Naive thymus-derived CD4-positive, alpha-beta T cell (primary cell): ENCODE results near the gene CBX7. TPM values are rescaled to one million over a fixed set of nuclear protein-coding genes. Genes with fewer than 3 reads are reported as not detected.
A peak's percentile ranks its signal among the peaks of the same experiment; 100 is the strongest.

Experiments used
- ATAC-seq: fragments of 150-1000 bp; cut with Tn5 transposase; 2 replicates; pipeline ENCODE4 v1.10.0; 2021; ENCODE audit warnings: mild to moderate bottlenecking, moderate library complexity
- CTCF ChIA-PET: fragments of 350-600 bp; sonication (Branson Sonifier 250); formaldehyde crosslinking; loops from one replicate; lab custom pipeline; 2021; ENCODE audit warnings: antibody characterized with exemption; lab: Charles Lee
- POLR2A ChIA-PET: fragments of 350-600 bp; sonication (Branson Sonifier 250); formaldehyde crosslinking; loops from one replicate; lab custom pipeline; 2021; ENCODE audit warnings: antibody characterized with exemption, inconsistent platforms; lab: Charles Lee
- DNase-seq, 9 donors: peaks; one replicate each; pipeline versions ENCODE4 v3.0.0 to v3.0.0-alpha.2; 2020 to 2022; ENCODE audit warnings: mixed read lengths in 1 of 9
- H3K27ac ChIP-seq: one replicate; pipeline ENCODE4 v1.7.0; 2013; ENCODE audit warnings: mild to moderate bottlenecking, low read depth, low read length, moderate library complexity
- H3K27me3 ChIP-seq, 2 donors: one replicate each; pipeline ENCODE4 v1.7.0; 2013; ENCODE audit warnings: low read length in 2 of 2, mild to moderate bottlenecking in 2 of 2, moderate library complexity in 2 of 2; ENCODE audit not compliant: control insufficient read depth in 2 of 2, insufficient read depth in 2 of 2
- H3K36me3 ChIP-seq, 3 experiments: 1 replicate in 2 of 3; 2 replicates in 1 of 3; pipeline ENCODE4 v1.7.0; 2013; ENCODE audit warnings: low read length in 3 of 3, mild to moderate bottlenecking in 3 of 3, moderate library complexity in 1 of 3; ENCODE audit not compliant: insufficient read depth in 3 of 3, control insufficient read depth in 2 of 3
- H3K4me1 ChIP-seq, 2 donors: one replicate each; pipeline ENCODE4 v1.7.0; 2013; ENCODE audit warnings: low read length in 2 of 2, mild to moderate bottlenecking in 2 of 2, moderate library complexity in 1 of 2; ENCODE audit not compliant: control insufficient read depth in 2 of 2, insufficient read depth in 2 of 2
- H3K4me3 ChIP-seq: 2 replicates; pipeline ENCODE4 v1.7.0; 2013; ENCODE audit warnings: mild to moderate bottlenecking, low read length
- H3K9me3 ChIP-seq, 3 experiments: 1 replicate in 2 of 3; 2 replicates in 1 of 3; pipeline ENCODE4 v1.7.0; 2013; ENCODE audit warnings: low read length in 3 of 3; ENCODE audit not compliant: control insufficient read depth in 2 of 3
- H3K27ac Mint-ChIP-seq, 9 donors: one replicate each; pipeline ENCODE4 v1.8.0; 2020 to 2022; ENCODE audit warnings: mixed read lengths in 9 of 9, mild to moderate bottlenecking in 8 of 9, moderate library complexity in 5 of 9, inconsistent platforms in 2 of 9
- H3K27me3 Mint-ChIP-seq, 5 donors: one replicate each; pipeline ENCODE4 v1.8.0; 2021 to 2022; ENCODE audit warnings: mixed read lengths in 5 of 5, mild to moderate bottlenecking in 1 of 5
- H3K36me3 Mint-ChIP-seq, 5 donors: one replicate each; pipeline ENCODE4 v1.8.0; 2020 to 2022; ENCODE audit warnings: mixed read lengths in 5 of 5, mild to moderate bottlenecking in 3 of 5, inconsistent platforms in 1 of 5
- H3K4me1 Mint-ChIP-seq, 7 donors: one replicate each; pipeline ENCODE4 v1.8.0; 2020 to 2022; ENCODE audit warnings: mixed read lengths in 7 of 7, mild to moderate bottlenecking in 3 of 7, inconsistent platforms in 1 of 7
- H3K4me3 Mint-ChIP-seq, 10 donors: one replicate each; pipeline ENCODE4 v1.8.0; 2020 to 2022; ENCODE audit warnings: mild to moderate bottlenecking in 10 of 10, mixed read lengths in 10 of 10, moderate library complexity in 6 of 10, inconsistent platforms in 2 of 10
- H3K9me3 Mint-ChIP-seq, 11 donors: one replicate each; pipeline ENCODE4 v1.8.0; 2020 to 2022; ENCODE audit warnings: mixed read lengths in 11 of 11, mild to moderate bottlenecking in 4 of 11, inconsistent platforms in 1 of 11, moderate library complexity in 1 of 11
- intact Hi-C, 2 donors: fragments of 100-400 bp; cut with micrococcal nuclease; formaldehyde crosslinking; loops; one replicate each; pipeline ENCODE4 v1.15.1; 2023
- polyA plus RNA-seq, 2 donors: library from polyadenylated mRNA; unstranded; fragments of 300-500 nt; fragmentation: Illumina TruSeq; gene quantifications; one replicate each; pipeline ENCODE4 v1.2.3, GENCODE V29; 2021
- total RNA-seq, 6 experiments: library from RNA in 5 of 6; stranded (reverse) in 5 of 6; gene quantifications; 1 replicate in 5 of 6; 2 replicates in 1 of 6; pipeline ENCODE4 v1.2.3 and lab custom pipeline; 2021 to 2026

Gene CBX7
- total and polyA plus RNA-seq, 7 experiments from 2014 or later = 14.2 to 164 (median 74.9) TPM

- POLR2A ChIA-PET = interaction anchor here (0.9 kb wide), 1 partner anchor 8 kb away, joined by 4 read pairs; no protein-coding TSS in a partner anchor
- DNase-seq (no peak), ATAC-seq (no peak)
- Mint-ChIP-seq H3K9me3 (no peaks in the 10 kb centered on the region), H3K4me3 (no peak overlapping the region), H3K36me3 (peaks cover 7 to 31% (median 9%) of the 10 kb centered on the region in 5 donors), H3K4me1 (peaks cover 17 to 59% (median 30%) of the 10 kb centered on the region in 7 donors), H3K27me3 (no peaks in the 10 kb centered on the region), H3K27ac (peak overlapping the region in 3 of 9 donors; percentile 3 to 73 (median 29))
- CTCF ChIA-PET = no interaction called here
- Histone ChIP-seq H3K4me1 (peaks cover 4 to 47% of the 10 kb centered on the region in 2 donors), H3K4me3 (peak overlapping the region; percentile 6), H3K27ac (no peak overlapping the region), H3K9me3 (no peaks in the 10 kb centered on the region), H3K36me3 (peaks cover 9 to 26% (median 14%) of the 10 kb centered on the region in 3 experiments), H3K27me3 (no peaks in the 10 kb centered on the region)
- intact Hi-C loops = no loop called here
Observed at GRCh38 chr22:39081016-39081415, 71.5 kb downstream of the CBX7 start.

Other genes with a start within 250 kb of the CBX7 start
- 10 to 100 TPM in 2 of 5 experiments, not detected in 3; 15.7 to 79.1 TPM for gene APOBEC3A, start 195.1 kb downstream of the CBX7 start, total RNA-seq
- gene APOBEC3A, start 195.1 kb downstream of the CBX7 start, polyA plus RNA-seq = under 1 TPM in 1 of 2 donors, not detected in 1; 0.13 TPM
- 10 to 100 TPM in 2 of 5 experiments, 1 to 10 TPM in 1, under 1 TPM in 1, not detected in 1; 0.30 to 16.0 (median 7.1) TPM for gene APOBEC3B, start 170.3 kb downstream of the CBX7 start, total RNA-seq
- not detected for gene APOBEC3B, start 170.3 kb downstream of the CBX7 start, polyA plus RNA-seq
- gene APOBEC3C, start 138.4 kb downstream of the CBX7 start, total RNA-seq = 100 to 1,000 TPM in 1 of 5 experiments, 10 to 100 TPM in 4; 16.4 to 102 (median 20.5) TPM
- gene APOBEC3C, start 138.4 kb downstream of the CBX7 start, polyA plus RNA-seq = 10 to 100 TPM; 41.2 to 46.2 TPM
- 10 to 100 TPM; 10.9 to 40.8 (median 19.1) TPM for gene APOBEC3D, start 131.6 kb downstream of the CBX7 start, total RNA-seq
- gene APOBEC3D, start 131.6 kb downstream of the CBX7 start, polyA plus RNA-seq = 1 to 10 TPM; 7.0 to 9.4 TPM
- 10 to 100 TPM; 12.5 to 40.4 (median 12.7) TPM for gene APOBEC3F, start 111.8 kb downstream of the CBX7 start, total RNA-seq
- gene APOBEC3F, start 111.8 kb downstream of the CBX7 start, polyA plus RNA-seq = 1 to 10 TPM; 4.9 to 9.1 TPM
- 10 to 100 TPM; 18.5 to 93.2 (median 21.0) TPM for gene APOBEC3G, start 75.4 kb downstream of the CBX7 start, total RNA-seq
- 10 to 100 TPM; 22.9 to 32.7 TPM for gene APOBEC3G, start 75.4 kb downstream of the CBX7 start, polyA plus RNA-seq
- gene APOBEC3H, start 55.4 kb downstream of the CBX7 start, total RNA-seq = 10 to 100 TPM in 1 of 5 experiments, 1 to 10 TPM in 1, under 1 TPM in 2, not detected in 1; 0.29 to 31.3 (median 1.5) TPM
- not detected for gene APOBEC3H, start 55.4 kb downstream of the CBX7 start, polyA plus RNA-seq
- gene PDGFB, start 92.3 kb upstream of the CBX7 start, total RNA-seq = 1 to 10 TPM in 4 of 5 experiments, under 1 TPM in 1; 0.56 to 9.5 (median 2.3) TPM
- gene PDGFB, start 92.3 kb upstream of the CBX7 start, polyA plus RNA-seq = 1 to 10 TPM; 1.4 to 5.8 TPM
- 1,000 to 10,000 TPM; 1,611 to 3,932 (median 3,789) TPM for gene RPL3, start 166.9 kb upstream of the CBX7 start, total RNA-seq
- gene RPL3, start 166.9 kb upstream of the CBX7 start, polyA plus RNA-seq = 1,000 to 10,000 TPM; 4,573 to 5,509 TPM
- gene SYNGR1, start 197.3 kb upstream of the CBX7 start, total RNA-seq = 1 to 10 TPM in 2 of 5 experiments, under 1 TPM in 3; 0.12 to 7.0 (median 0.92) TPM
- gene SYNGR1, start 197.3 kb upstream of the CBX7 start, polyA plus RNA-seq = 1 to 10 TPM; 1.9 to 2.5 TPM
- 10 to 100 TPM; 27.7 to 51.5 (median 33.8) TPM for gene TAB1, start 247.1 kb upstream of the CBX7 start, total RNA-seq
- 1 to 10 TPM; 4.3 to 5.1 TPM for gene TAB1, start 247.1 kb upstream of the CBX7 start, polyA plus RNA-seq